ENCODE measurements around the gene SH2B3. TPM values are rescaled to one million over a fixed set of nuclear protein-coding genes. Genes with fewer than 3 reads are reported as not detected.
"Not testable (repeated sequence)": the region's sequence is repeated elsewhere in the genome, so short reads cannot be mapped to it uniquely, and the experiment has no call there.

SH2B3 gene
- total RNA-seq, 1 donor from 2014 or later = 50.5 TPM

- H3K27ac ChIP-seq (replicated peaks) = peak overlapping the region; percentile 88
- peaks cover 67% of the 10 kb centered on the region for H3K4me1 ChIP-seq
- no peaks in the 10 kb centered on the region for H3K9me3 ChIP-seq (replicated peaks)
- DNase-seq = no peak
- TF ChIP-seq, protein P1, sequence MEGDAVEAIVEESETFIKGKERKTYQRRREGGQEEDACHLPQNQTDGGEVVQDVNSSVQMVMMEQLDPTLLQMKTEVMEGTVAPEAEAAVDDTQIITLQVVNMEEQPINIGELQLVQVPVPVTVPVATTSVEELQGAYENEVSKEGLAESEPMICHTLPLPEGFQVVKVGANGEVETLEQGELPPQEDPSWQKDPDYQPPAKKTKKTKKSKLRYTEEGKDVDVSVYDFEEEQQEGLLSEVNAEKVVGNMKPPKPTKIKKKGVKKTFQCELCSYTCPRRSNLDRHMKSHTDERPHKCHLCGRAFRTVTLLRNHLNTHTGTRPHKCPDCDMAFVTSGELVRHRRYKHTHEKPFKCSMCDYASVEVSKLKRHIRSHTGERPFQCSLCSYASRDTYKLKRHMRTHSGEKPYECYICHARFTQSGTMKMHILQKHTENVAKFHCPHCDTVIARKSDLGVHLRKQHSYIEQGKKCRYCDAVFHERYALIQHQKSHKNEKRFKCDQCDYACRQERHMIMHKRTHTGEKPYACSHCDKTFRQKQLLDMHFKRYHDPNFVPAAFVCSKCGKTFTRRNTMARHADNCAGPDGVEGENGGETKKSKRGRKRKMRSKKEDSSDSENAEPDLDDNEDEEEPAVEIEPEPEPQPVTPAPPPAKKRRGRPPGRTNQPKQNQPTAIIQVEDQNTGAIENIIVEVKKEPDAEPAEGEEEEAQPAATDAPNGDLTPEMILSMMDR (IDR thresholded peaks at IDR 0.05; ENCODE audit: borderline replicate concordance) = no peak
- peaks cover 21% of the 10 kb centered on the region for H3K36me3 ChIP-seq
- intact Hi-C loops (cut with micrococcal nuclease) = no loop called here
- peak overlapping the region; percentile 82 for H3K4me3 ChIP-seq
- H3K27me3 ChIP-seq (ENCODE audit: low read depth) = no peaks in the 10 kb centered on the region
These were observed 38.0 kb upstream of the SH2B3 start for GRCh38 chr12:111367661-111368221.

- no peaks in the 10 kb centered on the region for H3K27me3 ChIP-seq (ENCODE audit: low read depth)
- H3K4me3 ChIP-seq = peak overlapping the region; percentile 82
- peak overlapping the region; percentile 88 for H3K27ac ChIP-seq (replicated peaks)
- intact Hi-C loops (cut with micrococcal nuclease) = no loop called here
- peaks cover 16% of the 10 kb centered on the region for H3K36me3 ChIP-seq
- DNase-seq = peak; percentile 33
- no peaks in the 10 kb centered on the region for H3K9me3 ChIP-seq (replicated peaks)
- TF ChIP-seq, protein P1 (IDR thresholded peaks at IDR 0.05; ENCODE audit: borderline replicate concordance) = no peak
- H3K4me1 ChIP-seq = peaks cover 62% of the 10 kb centered on the region
These were observed 37.4 kb upstream of the SH2B3 start for GRCh38 chr12:111368291-111368787.

- intact Hi-C loops (cut with micrococcal nuclease) = no loop called here
- Histone ChIP-seq H3K4me1 (peaks cover 56% of the 10 kb centered on the region), H3K27me3 (ENCODE audit: low read depth) (no peaks in the 10 kb centered on the region), H3K36me3 (peaks cover 12% of the 10 kb centered on the region), H3K9me3 (replicated peaks) (no peaks in the 10 kb centered on the region), H3K27ac (replicated peaks) (peak within 1 kb of the TSS; percentile 88), H3K4me3 (peak within 1 kb of the TSS; percentile 82)
- TF ChIP-seq, protein P1 (IDR thresholded peaks at IDR 0.05; ENCODE audit: borderline replicate concordance) = no peak
- DNase-seq = peak; percentile 97
These were observed 36.8 kb upstream of the SH2B3 start, which contains the start of gene PHETA1 for GRCh38 chr12:111368788-111369495. TSS of gene PHETA1 (minus strand) at chr12:111369095. CDS start at chr12:111363427, 5,668 bp downstream.

GRCh38 chr12:111369496-111370220, 36.1 kb upstream of the SH2B3 start:
- DNase-seq = no peak
- H3K36me3 ChIP-seq = peaks cover 12% of the 10 kb centered on the region
- intact Hi-C loops (cut with micrococcal nuclease) = no loop called here
- H3K4me3 ChIP-seq = peak overlapping the region; percentile 82
- no peaks in the 10 kb centered on the region for H3K9me3 ChIP-seq (replicated peaks)
- TF ChIP-seq, protein P1 (IDR thresholded peaks at IDR 0.05; ENCODE audit: borderline replicate concordance) = no peak
- peak overlapping the region; percentile 88 for H3K27ac ChIP-seq (replicated peaks)
- peaks cover 49% of the 10 kb centered on the region for H3K4me1 ChIP-seq
- H3K27me3 ChIP-seq (ENCODE audit: low read depth) = no peaks in the 10 kb centered on the region

GRCh38 chr12:111373231-111373630, 32.5 kb upstream of the SH2B3 start:
- H3K36me3 ChIP-seq; intact Hi-C loops (cut with micrococcal nuclease); H3K4me3 ChIP-seq; DNase-seq; H3K9me3 ChIP-seq (replicated peaks); H3K27ac ChIP-seq (replicated peaks); H3K27me3 ChIP-seq (ENCODE audit: low read depth): not testable (repeated sequence)
- peaks cover 16% of the 10 kb centered on the region for H3K4me1 ChIP-seq
